Panc1 (cell line): ENCODE results near the gene PRKAR2B. TPM values are rescaled to one million over a fixed set of nuclear protein-coding genes. Genes with fewer than 3 reads are reported as not detected.
"Not testable (repeated sequence)": the region's sequence is repeated elsewhere in the genome, so short reads cannot be mapped to it uniquely, and the experiment has no call there.

Experiments
- ATAC-seq: fragments of 200-7000 bp; cut with Tn5 transposase; 2 replicates; pipeline ENCODE4 v1.9.1; 2020; ENCODE audit warnings: mild to moderate bottlenecking, moderate library complexity
- BruUV-seq: library from RNA; stranded (reverse); fragments of 400-500 nt; replicated peaks from 2 replicates; lab custom pipeline; 2021; lab: Mats Ljungman, UMichigan
- CTCF ChIA-PET: fragments of 300-600 bp; sonication (Branson Sonifier 250); formaldehyde crosslinking; loops from one replicate; lab custom pipeline; 2022; ENCODE audit warnings: antibody characterized with exemption; lab: Charles Lee
- POLR2A ChIA-PET: fragments of 300-600 bp; sonication (Branson Sonifier 250); formaldehyde crosslinking; loops from one replicate; lab custom pipeline; 2022; ENCODE audit warnings: antibody characterized with exemption; lab: Charles Lee
- DNase-seq: peaks from one replicate; pipeline ENCODE4 v3.0.0-alpha.2; 2010; ENCODE audit warnings: low read depth, low spot score
- H3K27ac ChIP-seq: 2 replicates; pipeline ENCODE4 v1.5.1; 2011; ENCODE audit warnings: mild to moderate bottlenecking, low read length, inconsistent platforms
- H3K27me3 ChIP-seq: fragments of 200-500 bp; sonication (Bioruptor generic); 2 replicates; pipeline ENCODE4 v1.6.0; 2014; ENCODE audit warnings: low read length, inconsistent platforms; ENCODE audit not compliant: control insufficient read depth, insufficient read depth
- H3K36me3 ChIP-seq: fragments of 200-500 bp; sonication (Bioruptor generic); 2 replicates; pipeline ENCODE4 v1.5.1; 2014; ENCODE audit warnings: inconsistent platforms, mild to moderate bottlenecking, low read length, moderate library complexity; ENCODE audit not compliant: control insufficient read depth, insufficient read depth
- H3K4me1 ChIP-seq: 2 replicates; pipeline ENCODE4 v1.5.1; 2011; ENCODE audit warnings: inconsistent platforms, mild to moderate bottlenecking, low read length, moderate library complexity; ENCODE audit not compliant: control insufficient read depth, insufficient read depth
- H3K4me3 ChIP-seq, 2 experiments: 2 replicates each; pipeline ENCODE4 v1.5.1; 2011 to 2012; ENCODE audit warnings: low read depth in 2 of 2, low read length in 2 of 2, mild to moderate bottlenecking in 2 of 2, inconsistent platforms in 1 of 2, moderate library complexity in 1 of 2
- H3K9me3 ChIP-seq: fragments of 200-500 bp; sonication (Bioruptor generic); 2 replicates; pipeline ENCODE4 v1.5.1; 2014; ENCODE audit warnings: low read depth, mild to moderate bottlenecking, inconsistent platforms, low read length, moderate library complexity; ENCODE audit not compliant: control insufficient read depth, insufficient read depth
- CTCF ChIP-seq: fragments of 450-650 bp; IDR thresholded peaks from 2 replicates; pipeline ENCODE4 v1.5.1; 2017; ENCODE audit warnings: mild to moderate bottlenecking
- POLR2AphosphoS5 ChIP-seq: IDR thresholded peaks from 2 replicates; pipeline ENCODE4 v1.6.1; 2012; ENCODE audit warnings: mild to moderate bottlenecking, low read depth, low read length, moderate library complexity
- REST ChIP-seq, 2 experiments: IDR thresholded peaks; 2 replicates each; pipeline ENCODE4 v1.6.1; 2011 to 2012; ENCODE audit warnings: low read depth in 2 of 2, control low read depth in 1 of 2, low read length in 1 of 2, mild to moderate bottlenecking in 1 of 2, moderate library complexity in 1 of 2; ENCODE audit not compliant: insufficient read depth in 1 of 2
- SIN3A ChIP-seq: IDR thresholded peaks from 2 replicates; pipeline ENCODE4 v1.6.1; 2012; ENCODE audit warnings: low read depth, mild to moderate bottlenecking, low read length, moderate library complexity, borderline replicate concordance; ENCODE audit not compliant: insufficient read depth
- TCF7L2 ChIP-seq: IDR thresholded peaks from 2 replicates; pipeline ENCODE4 v1.6.1; 2011; ENCODE audit warnings: mild to moderate bottlenecking, low read depth, low read length, inconsistent platforms
- in situ Hi-C: cut with HindIII; loops from 2 replicates; pipeline ENCODE4 v1.10.0; 2016; ENCODE audit warnings: low sequenced_read_pairs, low pct_unique_long_range_greater_than_20kb
- intact Hi-C: fragments of 100-400 bp; cut with micrococcal nuclease; formaldehyde crosslinking; loops from one replicate; pipeline ENCODE4 v1.10.0; 2022; ENCODE audit not compliant: unreplicated experiment
- total RNA-seq: library from RNA; stranded (reverse); gene quantifications from one replicate; pipeline ENCODE4 v1.2.1, GENCODE V29; 2021; ENCODE audit not compliant: unreplicated experiment

The PRKAR2B gene
- total RNA-seq, 1 experiment from 2014 or later = 0.51 TPM

GRCh38 chr7:107152011-107152410, 107.5 kb downstream of the PRKAR2B start:
- Histone ChIP-seq H3K4me1 (no peaks in the 10 kb centered on the region), H3K4me3 (no peak overlapping the region), H3K36me3 (no peaks in the 10 kb centered on the region), H3K9me3 (no peaks in the 10 kb centered on the region), H3K27me3 (no peaks in the 10 kb centered on the region; the same call in 1 of the 2 replicates), H3K27ac (no peak overlapping the region)
- in situ Hi-C loops = no loop called here
- TF ChIP-seq POLR2AphosphoS5 (no peak), CTCF (no peak), REST (IDR thresholded peaks at IDR 0.05; ENCODE audit: insufficient read depth in 1 of 2, low read depth in 2 of 2, low read length in 1 of 2) (no peak), TCF7L2 (no peak), SIN3A (no peak)
- intact Hi-C loops = no loop called here
- BruUV-seq = no TSS peak
- ATAC-seq = peak; percentile 52; the same call in 1 of the 2 replicates
- DNase-seq = no peak
- ChIA-PET CTCF (no interaction called here), POLR2A (interaction anchor here (0.6 kb wide), 1 partner anchor 16 kb away, joined by 10 read pairs; no protein-coding TSS in a partner anchor)

GRCh38 chr7:107154826-107155225, 110.3 kb downstream of the PRKAR2B start:
- Histone ChIP-seq H3K36me3 (no peaks in the 10 kb centered on the region), H3K4me3 (no peak overlapping the region), H3K27ac (no peak overlapping the region), H3K4me1 (no peaks in the 10 kb centered on the region), H3K27me3 (peaks cover 9% of the 10 kb centered on the region; the same call in 1 of the 2 replicates), H3K9me3 (no peaks in the 10 kb centered on the region)
- BruUV-seq = no TSS peak
- ChIA-PET POLR2A (no interaction called here), CTCF (no interaction called here)
- no peak for DNase-seq
- in situ Hi-C loops = no loop called here
- TF ChIP-seq TCF7L2 (no peak), POLR2AphosphoS5 (no peak), CTCF (no peak), SIN3A (no peak), REST (IDR thresholded peaks at IDR 0.05; ENCODE audit: insufficient read depth in 1 of 2, low read depth in 2 of 2, low read length in 1 of 2) (no peak)
- intact Hi-C loops = no loop called here
- no peak for ATAC-seq

GRCh38 chr7:107155726-107156125, 111.2 kb downstream of the PRKAR2B start:
- intact Hi-C loops, H3K4me3 ChIP-seq, H3K9me3 ChIP-seq, H3K4me1 ChIP-seq, BruUV-seq, POLR2A ChIA-PET, H3K27ac ChIP-seq, CTCF ChIA-PET, H3K36me3 ChIP-seq, H3K27me3 ChIP-seq, in situ Hi-C loops, ATAC-seq, DNase-seq: not testable (repeated sequence)
